GM19025 (cell line): ENCODE data around the gene PTPN1.
A peak's percentile ranks its signal among the peaks of the same experiment; 100 is the strongest.
"Not testable (repeated sequence)": the region's sequence is repeated elsewhere in the genome, so short reads cannot be mapped to it uniquely, and the experiment has no call there.

ENCODE experiments used
- ATAC-seq: cut with Tn5 transposase; IDR thresholded peaks from one replicate; pipeline ENCODE4 v1.9.1; 2021; ENCODE audit warnings: mild to moderate bottlenecking, low read depth, moderate library complexity; ENCODE audit not compliant: unreplicated experiment

The PTPN1 gene

DNA sequence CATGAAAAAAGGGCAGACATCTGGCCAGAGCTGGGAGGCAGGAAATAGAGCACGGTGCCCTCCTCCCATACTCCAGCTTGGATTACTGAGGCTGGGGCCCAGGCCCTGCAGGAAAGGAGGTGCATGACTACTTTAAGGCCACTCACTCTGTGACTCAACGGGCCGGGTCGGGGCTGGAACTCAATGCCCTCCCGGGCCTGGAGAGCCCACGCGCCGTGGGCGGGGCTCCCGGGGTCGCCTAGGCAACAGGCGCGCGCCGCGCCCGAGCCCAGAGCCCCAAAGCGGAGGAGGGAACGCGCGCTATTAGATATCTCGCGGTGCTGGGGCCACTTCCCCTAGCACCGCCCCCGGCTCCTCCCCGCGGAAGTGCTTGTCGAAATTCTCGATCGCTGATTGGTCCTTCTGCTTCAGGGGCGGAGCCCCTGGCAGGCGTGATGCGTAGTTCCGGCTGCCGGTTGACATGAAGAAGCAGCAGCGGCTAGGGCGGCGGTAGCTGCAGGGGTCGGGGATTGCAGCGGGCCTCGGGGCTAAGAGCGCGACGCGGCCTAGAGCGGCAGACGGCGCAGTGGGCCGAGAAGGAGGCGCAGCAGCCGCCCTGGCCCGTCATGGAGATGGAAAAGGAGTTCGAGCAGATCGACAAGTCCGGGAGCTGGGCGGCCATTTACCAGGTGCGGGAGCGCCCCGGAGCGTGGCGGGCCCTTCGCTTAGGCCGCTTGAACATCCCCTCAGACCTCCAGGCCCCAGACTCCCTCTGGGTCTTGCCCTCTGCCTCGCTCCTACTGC, at the start of gene PTPN1:
Gene PTPN1 (plus strand): TSS at position 461 of the 783 bp plus-strand sequence. CDS start 145 bp downstream, at position 606.
- ATAC-seq, result peak; percentile 88

DNA sequence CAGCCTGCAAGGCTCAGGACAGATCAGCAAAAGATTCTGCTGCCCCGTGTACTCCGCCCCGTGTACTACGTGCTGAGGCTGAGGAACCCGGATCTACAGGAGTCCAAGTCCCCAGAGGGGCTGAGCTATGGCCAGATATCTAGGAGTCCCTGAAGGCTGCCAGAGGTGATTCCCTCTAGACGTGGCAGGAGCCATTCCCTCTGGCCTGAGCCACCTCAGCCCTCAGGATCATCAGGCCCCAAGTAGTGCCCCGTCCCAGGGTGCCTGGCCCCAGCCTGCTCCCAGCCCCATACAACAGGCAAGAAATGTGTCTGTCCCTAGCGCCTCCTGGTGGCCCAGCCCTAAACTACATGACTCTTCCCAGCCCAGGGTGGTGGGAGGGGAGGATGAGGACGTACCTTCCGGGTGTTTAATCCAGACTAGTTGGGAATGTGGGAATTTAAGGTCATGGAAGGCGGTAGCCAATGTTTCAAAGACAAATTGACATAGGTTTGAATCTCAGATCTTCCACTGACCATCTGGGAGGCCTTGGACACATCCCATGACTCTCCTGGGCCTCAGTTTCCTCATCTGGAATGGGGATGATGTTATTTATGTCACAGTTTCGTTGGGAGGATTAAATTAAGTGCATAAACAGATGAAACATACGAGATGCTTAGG, 49.4 kb upstream of the PTPN1 start:
- no peak for ATAC-seq

DNA sequence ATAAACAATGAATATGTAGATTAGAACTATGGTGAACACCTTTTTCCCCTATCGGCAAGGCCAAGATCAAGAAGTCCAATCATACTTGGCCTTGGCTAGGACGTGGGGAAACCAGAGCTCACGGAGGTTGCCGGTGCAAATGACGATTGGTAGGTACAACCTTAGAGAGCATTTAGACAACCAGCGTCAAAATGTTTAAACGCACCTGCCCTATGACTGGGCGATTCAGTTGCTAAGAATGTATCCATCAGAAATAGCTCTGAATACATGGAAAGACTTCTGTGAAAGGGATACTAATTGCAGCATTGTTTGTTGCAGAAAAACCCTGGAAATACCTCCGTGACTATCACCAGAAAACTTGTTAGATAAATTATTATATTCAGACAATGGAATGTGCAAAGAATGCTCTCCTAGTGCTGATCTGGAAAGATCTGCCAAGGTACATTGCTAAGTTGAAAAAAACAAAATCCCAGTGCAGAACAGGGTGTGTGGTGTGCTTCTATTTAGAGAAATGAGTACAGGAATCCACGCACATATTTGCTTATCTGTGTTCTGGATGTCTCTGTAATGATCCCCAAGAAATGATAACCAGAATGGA, 48.0 kb upstream of the PTPN1 start:
- no peak for ATAC-seq

DNA sequence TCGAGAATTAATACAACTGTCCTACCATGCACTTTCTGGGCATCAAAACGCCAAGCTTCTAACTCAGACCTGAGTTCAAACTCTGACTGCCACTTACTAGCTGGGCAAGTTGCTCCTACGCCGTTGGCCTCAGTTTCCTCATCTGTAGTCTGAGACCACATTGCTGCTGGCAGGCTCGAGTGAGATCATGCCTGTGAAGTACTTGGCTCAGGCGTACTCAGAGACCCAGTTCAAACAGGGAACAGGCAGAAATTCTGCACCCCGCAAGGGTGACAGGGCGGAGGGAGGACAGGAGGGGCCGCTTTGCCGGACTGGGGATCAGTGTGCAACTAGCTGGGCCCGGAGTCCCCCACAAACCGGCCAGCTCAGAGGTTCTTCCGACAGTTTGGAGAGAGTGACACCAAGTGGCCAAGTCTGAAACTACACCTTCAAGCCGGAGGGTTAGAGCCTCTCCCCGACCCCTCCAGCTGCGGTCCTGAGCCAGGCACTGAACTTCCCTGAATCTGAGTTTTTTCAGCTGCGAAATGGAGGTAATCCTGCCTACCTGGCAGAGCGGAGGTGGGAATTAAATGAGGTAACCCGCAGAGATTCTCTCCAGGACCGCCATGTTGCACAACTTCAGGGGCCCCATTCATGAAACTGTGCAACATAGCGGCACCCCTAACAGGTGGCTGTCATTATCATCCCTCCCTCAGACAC, 46.0 kb upstream of the PTPN1 start:
- no peak for ATAC-seq

DNA sequence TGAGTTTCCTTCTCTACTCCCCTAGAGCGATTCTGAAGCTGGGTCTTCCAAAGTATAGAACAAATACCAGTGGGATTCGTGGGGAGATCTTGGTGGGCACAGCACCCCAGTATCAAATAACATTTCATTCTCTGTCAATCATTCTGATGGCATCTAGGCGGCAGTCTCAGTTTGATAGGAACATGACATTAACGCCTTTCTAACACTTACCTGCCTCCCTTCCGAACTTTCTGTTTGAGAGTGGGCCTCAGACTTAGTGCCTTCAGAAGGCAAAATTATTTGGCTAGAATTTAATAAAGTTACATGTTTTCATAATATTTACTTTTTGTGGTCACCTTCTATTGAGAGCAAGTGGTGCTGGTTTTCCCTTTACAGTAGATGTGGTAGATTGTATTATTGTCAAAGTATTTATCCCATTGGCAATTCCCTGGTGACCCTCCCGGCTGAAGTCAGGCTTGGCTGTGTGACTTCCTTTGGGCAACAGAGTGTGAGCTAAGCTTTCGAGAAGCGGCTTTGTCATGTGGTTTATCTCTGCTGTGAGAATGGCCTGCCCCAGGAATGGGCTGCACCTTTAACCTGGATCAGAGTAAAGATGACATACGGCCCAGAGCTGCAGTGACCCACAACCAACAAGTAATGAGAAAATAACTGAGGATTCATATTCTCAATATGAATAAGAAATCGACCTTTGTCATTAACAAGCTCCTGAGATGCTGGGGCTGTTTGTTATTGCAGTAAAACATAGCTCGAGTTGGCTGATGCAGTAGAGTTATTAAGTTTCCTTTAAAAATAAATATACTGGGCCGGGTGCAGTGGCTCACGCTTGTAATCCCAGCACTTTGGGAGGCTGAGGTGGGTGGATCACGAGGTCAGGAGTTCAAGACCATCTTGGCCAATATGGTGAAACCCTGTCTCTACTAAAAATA, 45.2 kb upstream of the PTPN1 start:
- no peak for ATAC-seq

DNA sequence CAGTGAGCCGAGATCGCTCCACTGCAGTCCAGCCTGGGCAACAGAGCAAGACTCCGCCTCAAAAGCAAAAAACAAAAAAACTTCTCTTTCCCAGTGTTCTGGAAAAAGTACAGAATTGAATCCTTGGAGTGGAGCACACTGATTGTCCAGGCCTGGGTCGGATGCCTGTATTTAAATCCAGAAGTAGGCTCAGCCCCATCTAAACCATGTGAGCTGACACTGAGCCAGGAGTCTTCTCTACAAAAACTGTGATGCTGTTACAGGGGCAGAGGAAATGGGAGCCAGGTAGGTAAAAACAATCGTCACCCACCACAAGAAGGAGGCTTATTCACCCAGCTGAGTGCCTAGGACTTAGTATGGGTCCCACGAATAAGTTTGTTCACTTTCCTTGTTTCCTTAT, 43.0 kb upstream of the PTPN1 start:
- no peak for ATAC-seq

DNA sequence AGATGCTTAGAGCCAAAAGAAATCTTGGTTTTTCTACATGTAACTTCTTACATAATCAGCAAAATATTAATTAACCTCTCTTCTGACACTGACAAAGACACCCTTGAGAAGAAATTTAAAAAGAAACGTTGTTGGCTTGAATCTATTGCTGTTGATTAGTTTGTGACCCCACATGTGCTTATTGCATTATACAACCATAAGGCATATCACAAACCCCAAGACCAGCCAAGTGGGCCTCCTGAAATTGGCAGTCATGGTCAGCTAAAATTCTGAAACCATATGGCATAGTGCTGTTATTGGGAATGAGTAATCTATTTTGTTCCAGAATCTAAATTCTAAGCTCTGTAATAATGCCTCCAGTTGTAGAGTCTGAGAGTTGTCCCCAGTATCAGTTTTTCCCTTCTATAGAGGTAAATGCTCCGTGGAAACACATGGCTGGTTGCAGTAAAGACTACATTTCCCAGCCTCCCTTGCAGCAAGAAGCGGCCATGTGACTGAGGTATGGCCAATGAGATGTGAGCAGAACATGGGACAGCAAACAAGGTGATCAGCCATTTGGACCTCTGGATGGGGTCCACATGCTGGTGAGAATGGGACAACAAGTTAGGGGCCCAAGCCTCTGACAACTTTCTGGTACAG, 42.3 kb upstream of the PTPN1 start:
- ATAC-seq, result no peak

DNA sequence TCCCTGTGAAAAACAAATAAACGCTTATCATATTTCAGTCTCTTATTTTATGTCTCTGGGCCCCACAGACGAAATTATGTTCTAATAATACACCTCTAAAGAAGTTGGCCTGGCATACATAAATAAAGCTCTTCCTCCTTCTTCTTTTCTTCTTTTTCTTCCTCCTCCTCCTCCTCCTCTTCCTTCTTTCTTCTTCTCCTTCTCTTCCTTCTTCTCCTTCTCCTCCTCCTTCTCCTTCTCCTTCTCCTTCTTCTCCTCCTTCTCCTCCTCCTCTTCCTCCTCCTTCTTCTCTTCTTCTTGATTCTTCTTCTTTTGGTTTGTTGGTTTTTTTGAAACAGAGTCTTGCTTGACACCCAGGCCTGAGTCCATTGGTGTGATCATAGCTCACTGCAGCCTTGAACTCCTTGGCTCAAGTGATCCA, 41.8 kb upstream of the PTPN1 start:
- ATAC-seq, result no peak

DNA sequence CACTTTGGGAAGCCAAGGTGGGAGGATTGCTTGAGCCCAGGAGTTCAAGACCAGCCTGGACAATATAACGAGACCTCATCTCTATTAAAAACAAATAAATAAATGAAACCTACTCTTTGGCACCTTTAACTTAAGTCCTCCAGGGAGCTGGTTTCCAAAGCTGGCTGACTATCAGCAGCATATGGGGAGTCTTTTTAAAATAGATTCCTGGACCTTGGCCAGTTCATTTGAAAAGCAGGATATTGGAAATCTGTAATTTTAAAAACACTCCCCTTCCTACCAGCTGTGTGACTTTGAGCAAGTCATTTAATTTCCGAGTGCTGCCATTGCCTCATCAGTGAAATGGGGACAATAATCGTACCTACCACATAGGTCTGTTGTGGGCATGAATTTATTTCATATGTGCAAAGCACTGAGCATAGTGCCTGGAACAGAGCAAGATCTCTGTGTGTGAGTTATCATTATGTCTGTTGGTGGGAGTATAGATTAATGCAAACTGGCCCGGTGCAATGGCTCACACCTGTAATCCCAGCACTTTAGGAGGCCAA, 40.9 kb upstream of the PTPN1 start:
- no peak for ATAC-seq

DNA sequence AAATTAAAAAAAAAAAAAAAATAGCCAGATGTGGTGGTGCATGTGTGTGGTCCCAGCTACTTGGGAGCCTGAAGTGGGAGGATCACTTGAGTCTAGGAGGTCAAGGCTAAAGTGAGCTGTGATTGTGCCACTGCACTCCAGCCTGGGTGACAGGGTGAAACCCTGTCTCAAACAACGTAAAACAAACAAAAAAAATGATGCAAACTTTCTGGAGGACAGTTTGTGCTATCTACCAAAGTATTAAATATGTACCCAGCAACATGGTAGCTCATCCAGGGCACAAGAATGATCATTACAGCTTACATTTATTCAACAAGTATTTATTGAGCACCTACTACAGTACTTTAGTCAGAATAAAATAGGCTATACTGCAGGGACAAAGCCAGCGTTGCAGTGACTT, 40.4 kb upstream of the PTPN1 start:
- ATAC-seq, result no peak

DNA sequence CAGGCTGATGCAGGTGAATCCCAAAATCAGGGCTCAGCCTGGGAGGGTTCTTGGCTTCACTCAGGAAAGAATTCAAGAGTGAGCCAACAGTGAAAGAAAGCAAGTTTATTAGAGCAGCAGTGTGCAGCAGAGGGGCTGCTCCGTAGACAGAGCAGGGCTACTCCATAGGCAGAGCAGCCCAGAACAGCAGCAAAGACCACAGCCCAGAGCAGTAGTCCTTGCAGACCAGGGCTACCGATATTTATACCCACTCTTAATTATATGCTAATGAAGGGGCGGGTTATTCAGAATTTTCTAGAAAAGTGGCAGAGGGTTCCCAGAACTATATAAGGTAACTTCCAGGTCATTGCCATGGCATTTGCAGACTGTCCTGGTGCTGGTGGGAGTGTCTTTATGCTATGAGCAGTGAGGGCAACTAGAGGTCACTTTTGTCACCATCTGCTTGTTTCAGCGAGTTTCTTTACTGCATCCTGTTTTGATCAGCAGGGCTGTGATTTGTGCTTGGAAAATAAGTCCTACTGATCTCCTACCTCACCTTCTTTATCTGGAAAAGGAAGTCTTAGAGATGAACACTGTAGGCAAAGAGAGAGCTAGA, 39.8 kb upstream of the PTPN1 start:
- no peak for ATAC-seq

DNA sequence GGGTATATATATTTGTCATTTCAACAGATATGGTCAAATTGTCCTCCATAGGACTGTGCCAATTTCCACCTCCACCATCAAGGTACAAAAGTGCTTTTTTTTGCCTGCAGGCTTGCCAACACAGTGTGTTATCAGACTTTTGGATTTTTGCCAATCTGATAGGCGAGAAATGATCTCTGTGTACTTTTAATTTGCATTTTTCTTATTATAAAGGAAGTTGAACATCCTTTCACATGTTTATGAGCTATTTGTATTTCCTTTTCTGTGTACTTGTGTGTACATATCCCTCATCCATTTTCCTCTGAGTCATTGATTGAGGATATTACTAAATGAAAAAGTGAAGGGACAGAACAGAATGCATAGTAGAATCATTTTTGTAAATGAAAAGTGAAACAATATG, 39.0 kb upstream of the PTPN1 start:
- no peak for ATAC-seq

DNA sequence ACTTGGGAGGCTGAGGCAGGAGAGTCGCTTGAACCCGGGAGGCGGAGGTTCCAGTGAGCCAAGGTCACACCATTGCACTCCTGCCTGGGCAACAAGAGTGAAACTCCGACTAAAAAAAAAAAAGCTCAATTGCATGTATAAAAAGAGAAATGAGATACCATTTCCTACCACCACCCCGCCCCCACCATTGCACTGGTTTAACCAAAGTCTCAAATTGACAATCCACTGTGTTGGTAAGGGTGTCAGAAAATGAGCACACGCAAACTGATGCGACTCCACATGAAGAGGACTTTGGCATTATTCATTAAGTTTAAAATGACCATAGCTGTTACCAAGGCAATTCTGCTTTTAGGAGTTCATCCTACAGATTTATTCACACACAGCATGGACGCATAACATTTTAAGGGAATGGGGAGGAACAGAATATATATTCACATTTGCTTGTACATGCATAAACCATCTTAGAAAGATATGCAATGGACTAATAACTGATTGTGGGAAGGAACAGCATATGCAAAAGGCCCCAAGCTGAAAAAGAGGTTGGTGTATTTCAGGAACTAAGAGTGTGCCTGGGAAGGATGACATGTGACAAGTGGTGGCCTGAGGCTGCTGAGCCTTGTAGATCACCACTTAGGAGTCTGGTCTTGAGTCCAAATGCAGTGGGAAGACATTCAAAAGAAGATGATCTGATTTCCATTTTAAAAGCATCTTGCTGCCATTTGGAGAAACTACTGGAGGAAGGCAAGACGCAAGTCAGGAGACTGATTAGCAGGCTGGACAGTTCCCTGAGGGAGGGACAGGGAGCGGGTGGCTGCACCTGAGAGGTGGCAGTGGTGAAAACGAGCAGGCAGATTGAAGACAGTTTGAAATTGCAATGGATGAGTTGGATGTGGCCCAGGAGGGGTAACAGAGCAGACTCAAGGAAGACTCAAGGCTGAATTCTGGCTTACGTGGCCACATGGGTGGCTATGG, 37.2 kb upstream of the PTPN1 start:
- ATAC-seq, result no peak

DNA sequence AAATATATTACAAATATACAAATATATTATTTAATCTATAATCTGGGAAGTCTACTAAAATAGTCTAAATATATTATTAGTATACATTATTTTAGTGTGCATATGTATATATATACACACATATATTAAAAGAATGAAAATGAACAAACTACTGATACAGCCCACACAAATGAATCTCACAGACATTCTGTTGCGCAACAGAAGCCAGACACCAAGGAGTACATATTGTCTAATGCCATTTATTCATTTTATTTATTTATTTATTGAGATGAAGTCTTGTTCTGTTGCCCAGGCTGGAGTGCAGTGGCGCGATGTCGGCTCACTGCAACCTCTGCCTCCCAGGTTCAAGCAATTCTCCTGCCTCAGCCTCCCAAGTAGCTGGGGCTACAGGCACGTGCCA, 35.8 kb upstream of the PTPN1 start:
- not testable (repeated sequence) for ATAC-seq

DNA sequence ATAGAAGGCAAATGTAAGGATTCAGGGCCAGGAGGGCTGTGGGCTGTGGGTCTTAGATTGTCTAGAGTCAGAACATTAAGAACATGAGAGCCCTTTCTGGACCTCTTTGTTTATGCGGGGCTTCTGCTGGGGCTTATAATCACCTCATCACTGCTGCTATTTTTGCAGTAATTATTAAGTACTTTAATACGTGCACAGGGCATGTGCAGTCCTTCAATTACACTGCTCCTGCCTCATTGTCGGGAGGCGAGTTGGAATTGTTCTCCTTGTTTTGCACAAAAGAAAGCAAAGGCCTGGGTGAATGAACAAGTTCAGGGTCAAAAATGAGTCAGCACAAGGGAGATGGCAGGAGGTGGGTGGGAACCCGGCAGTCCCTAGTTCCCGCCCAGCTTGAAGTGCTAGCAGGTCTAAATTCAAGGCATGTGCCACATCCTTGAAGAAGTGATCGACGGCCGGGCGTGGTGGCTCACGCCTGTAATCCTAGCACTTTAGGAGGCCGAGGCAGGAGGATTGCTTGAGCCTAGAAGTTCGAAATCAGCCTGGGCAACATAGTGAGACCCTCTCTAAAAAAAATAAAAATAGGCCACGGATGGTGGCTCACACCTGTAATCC, 34.4 kb upstream of the PTPN1 start:
- ATAC-seq, result no peak

DNA sequence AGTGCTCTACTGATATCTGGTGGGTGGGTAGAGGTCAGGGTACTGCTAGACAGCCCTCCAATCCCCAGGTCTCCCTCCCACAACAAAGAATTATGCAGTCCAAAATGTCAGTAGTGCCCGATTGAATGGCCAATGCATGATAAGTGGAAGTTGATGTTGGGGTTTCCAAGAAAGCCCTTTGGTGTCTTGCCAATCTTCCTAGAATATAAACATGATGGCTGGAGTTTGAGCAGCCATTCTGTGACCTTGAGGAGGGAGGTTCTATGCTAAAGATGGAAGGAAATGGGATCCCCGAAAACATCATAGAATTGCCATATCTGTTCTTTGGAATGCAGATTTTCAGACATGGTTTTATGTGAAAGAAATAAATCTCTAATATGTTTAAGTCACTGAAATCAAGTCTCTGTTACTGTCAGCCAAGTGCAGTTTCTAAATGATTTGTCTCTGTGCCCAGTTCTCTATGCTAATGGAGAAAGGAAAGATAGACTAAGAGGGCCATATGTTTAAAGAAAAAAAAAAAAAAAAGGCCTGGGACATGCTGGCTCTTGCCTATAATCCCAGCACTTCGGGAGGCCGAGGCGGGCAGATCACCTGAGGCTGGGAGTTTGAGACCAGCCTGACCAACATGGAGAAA, 32.8 kb upstream of the PTPN1 start:
- ATAC-seq, result no peak
